ENCODE data around the gene DMBX1. TPM values are rescaled to one million over a fixed set of nuclear protein-coding genes. Genes with fewer than 3 reads are reported as not detected.

Gene DMBX1
- total RNA-seq, 5 donors from 2014 or later (not counting 1 experiment from before 2014, with no cell fraction given): not detected

- H3K4me1 ChIP-seq (ENCODE audit: control insufficient read depth in 1 of 2, extremely low read depth in 1 of 2, insufficient read depth in 2 of 2, low read length in 2 of 2): no peaks in the 10 kb centered on the region
- H3K27ac Mint-ChIP-seq: no peak overlapping the region
- H3K27me3 ChIP-seq (replicated peaks in 1 of 2; ENCODE audit: control insufficient read depth in 2 of 2, extremely low read depth in 1 of 2, insufficient read depth in 2 of 2, low read length in 1 of 2): peaks cover 11 to 66% of the 10 kb centered on the region in 2 experiments
- no peak for ATAC-seq (replicated peaks in 1 of 4)
- no peaks in the 10 kb centered on the region for H3K9me3 Mint-ChIP-seq
- CTCF ChIA-PET: no interaction called here
- DNase-seq: no peak
- no peaks in the 10 kb centered on the region for H3K36me3 ChIP-seq (ENCODE audit: control insufficient read depth in 2 of 2, extremely low read depth in 1 of 2, insufficient read depth in 1 of 2, low read length in 1 of 2)
- peaks cover 23 to 63% of the 10 kb centered on the region in 2 donors for H3K27me3 Mint-ChIP-seq
- H3K4me3 ChIP-seq (ENCODE audit: control insufficient read depth in 1 of 2, extremely low read depth in 1 of 2, low read length in 1 of 2): no peak overlapping the region
- H3K36me3 Mint-ChIP-seq: no peaks in the 10 kb centered on the region
- H3K27ac ChIP-seq (ENCODE audit: low read length): no peak overlapping the region
- POLR2A ChIA-PET: no interaction called here
- WGBS (ENCODE audit: insufficient coverage): 64% methylated on average over 9 of the region's 17 CpGs
- no peaks in the 10 kb centered on the region for H3K9me3 ChIP-seq
- peaks cover 0 to 4% (median 0%) of the 10 kb centered on the region in 3 donors for H3K4me1 Mint-ChIP-seq
- no peak overlapping the region for H3K4me3 Mint-ChIP-seq
Measured at GRCh38 chr1:46479744-46480350, 9.8 kb upstream of the DMBX1 start.

GRCh38 chr1:46480959-46481646, 8.5 kb upstream of the DMBX1 start:
- H3K4me1 Mint-ChIP-seq: peaks cover 0 to 4% (median 0%) of the 10 kb centered on the region in 3 donors
- ChIA-PET POLR2A (no interaction called here), CTCF (interaction anchor here (0.6 to 0.9 kb wide), 3 partner anchors 32 to 61 kb away, joined by 3 to 4 read pairs (median 3); no protein-coding TSS in a partner anchor)
- no peak overlapping the region for H3K27ac ChIP-seq (ENCODE audit: low read length)
- ATAC-seq (replicated peaks in 1 of 4): no peak
- peaks cover 0 to 3% of the 10 kb centered on the region in 2 experiments for H3K4me1 ChIP-seq (ENCODE audit: control insufficient read depth in 1 of 2, extremely low read depth in 1 of 2, insufficient read depth in 2 of 2, low read length in 2 of 2)
- H3K9me3 ChIP-seq: no peaks in the 10 kb centered on the region
- no peak overlapping the region for H3K27ac Mint-ChIP-seq
- H3K27me3 Mint-ChIP-seq: peaks cover 28 to 58% of the 10 kb centered on the region in 2 donors
- no peaks in the 10 kb centered on the region for H3K36me3 Mint-ChIP-seq
- H3K4me3 Mint-ChIP-seq: no peak overlapping the region
- no peaks in the 10 kb centered on the region for H3K36me3 ChIP-seq (ENCODE audit: control insufficient read depth in 2 of 2, extremely low read depth in 1 of 2, insufficient read depth in 1 of 2, low read length in 1 of 2)
- 68% methylated on average over 5 of the region's 7 CpGs for WGBS (ENCODE audit: insufficient coverage)
- peaks cover 11 to 71% of the 10 kb centered on the region in 2 experiments for H3K27me3 ChIP-seq (replicated peaks in 1 of 2; ENCODE audit: control insufficient read depth in 2 of 2, extremely low read depth in 1 of 2, insufficient read depth in 2 of 2, low read length in 1 of 2)
- no peak for DNase-seq
- H3K9me3 Mint-ChIP-seq: no peaks in the 10 kb centered on the region
- no peak overlapping the region for H3K4me3 ChIP-seq (ENCODE audit: control insufficient read depth in 1 of 2, extremely low read depth in 1 of 2, low read length in 1 of 2)

- peaks cover 0 to 3% of the 10 kb centered on the region in 2 experiments for H3K4me1 ChIP-seq (ENCODE audit: control insufficient read depth in 1 of 2, extremely low read depth in 1 of 2, insufficient read depth in 2 of 2, low read length in 2 of 2)
- WGBS (ENCODE audit: insufficient coverage): 57% methylated on average over 3 of the region's 4 CpGs
- Mint-ChIP-seq H3K4me1 (peaks cover 2 to 4% (median 2%) of the 10 kb centered on the region in 3 donors), H3K9me3 (no peaks in the 10 kb centered on the region), H3K27ac (no peak overlapping the region), H3K36me3 (no peaks in the 10 kb centered on the region), H3K4me3 (no peak overlapping the region), H3K27me3 (peaks cover 36 to 67% of the 10 kb centered on the region in 2 donors)
- H3K27ac ChIP-seq (ENCODE audit: low read length): no peak overlapping the region
- no peaks in the 10 kb centered on the region for H3K9me3 ChIP-seq
- ATAC-seq (replicated peaks in 1 of 4) (no peak), DNase-seq (no peak)
- H3K4me3 ChIP-seq (ENCODE audit: control insufficient read depth in 1 of 2, extremely low read depth in 1 of 2, low read length in 1 of 2): no peak overlapping the region
- CTCF ChIA-PET: interaction anchor here in 1 of 2 donors (0.6 kb wide), 1 partner anchor 33 kb away, joined by 4 read pairs; no protein-coding TSS in a partner anchor
- no peaks in the 10 kb centered on the region for H3K36me3 ChIP-seq (ENCODE audit: control insufficient read depth in 2 of 2, extremely low read depth in 1 of 2, insufficient read depth in 1 of 2, low read length in 1 of 2)
- peaks cover 18 to 73% of the 10 kb centered on the region in 2 experiments for H3K27me3 ChIP-seq (replicated peaks in 1 of 2; ENCODE audit: control insufficient read depth in 2 of 2, extremely low read depth in 1 of 2, insufficient read depth in 2 of 2, low read length in 1 of 2)
- POLR2A ChIA-PET: interaction anchor here in 1 of 2 donors (0.6 kb wide), 1 partner anchor 985 kb away, joined by 5 read pairs; no protein-coding TSS in a partner anchor
Measured at GRCh38 chr1:46481961-46482360, 7.7 kb upstream of the DMBX1 start.

DNA sequence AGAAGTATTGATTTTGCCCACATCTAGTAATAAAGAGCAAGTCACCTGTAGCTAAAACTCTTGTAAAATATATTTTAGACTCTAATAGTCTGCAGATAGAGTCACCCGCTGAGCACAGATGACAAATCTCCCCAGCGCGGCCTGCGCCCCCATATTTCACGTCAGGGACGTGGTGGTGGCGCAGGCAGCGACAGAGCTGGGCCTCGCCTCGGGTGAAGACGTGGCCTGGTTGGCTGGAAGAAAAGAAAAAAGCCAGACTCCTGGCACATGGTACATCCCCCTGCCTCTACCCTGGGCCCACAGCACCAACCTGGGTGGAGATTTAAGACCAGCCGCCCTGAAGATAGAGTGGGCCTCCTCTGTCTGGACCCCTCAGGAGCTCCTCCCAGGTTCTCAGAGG, 6.0 kb upstream of the DMBX1 start:
- Histone ChIP-seq H3K4me3 (ENCODE audit: control insufficient read depth in 1 of 2, extremely low read depth in 1 of 2, low read length in 1 of 2) (no peak overlapping the region), H3K27me3 (replicated peaks in 1 of 2; ENCODE audit: control insufficient read depth in 2 of 2, extremely low read depth in 1 of 2, insufficient read depth in 2 of 2, low read length in 1 of 2) (peaks cover 22 to 74% of the 10 kb centered on the region in 2 experiments), H3K27ac (ENCODE audit: low read length) (no peak overlapping the region), H3K9me3 (no peaks in the 10 kb centered on the region), H3K36me3 (ENCODE audit: control insufficient read depth in 2 of 2, extremely low read depth in 1 of 2, insufficient read depth in 1 of 2, low read length in 1 of 2) (no peaks in the 10 kb centered on the region), H3K4me1 (ENCODE audit: control insufficient read depth in 1 of 2, extremely low read depth in 1 of 2, insufficient read depth in 2 of 2, low read length in 2 of 2) (peaks cover 0 to 4% of the 10 kb centered on the region in 2 experiments)
- Mint-ChIP-seq H3K27me3 (peaks cover 41 to 74% of the 10 kb centered on the region in 2 donors), H3K4me1 (peaks cover 4 to 6% (median 4%) of the 10 kb centered on the region in 3 donors), H3K4me3 (no peak overlapping the region), H3K9me3 (no peaks in the 10 kb centered on the region), H3K36me3 (no peaks in the 10 kb centered on the region), H3K27ac (no peak overlapping the region)
- DNase-seq: no peak
- ChIA-PET POLR2A (no interaction called here), CTCF (interaction anchor here in 1 of 2 donors (0.5 kb wide), 1 partner anchor 16 kb away, joined by 3 read pairs; no protein-coding TSS in a partner anchor)
- ATAC-seq (replicated peaks in 1 of 4): no peak
- 97% methylated on average over 7 of the region's 12 CpGs for WGBS (ENCODE audit: insufficient coverage)

GRCh38 chr1:46484783-46485490, 4.7 kb upstream of the DMBX1 start:
- Histone ChIP-seq H3K9me3 (no peaks in the 10 kb centered on the region), H3K27ac (ENCODE audit: low read length) (no peak overlapping the region), H3K27me3 (replicated peaks in 1 of 2; ENCODE audit: control insufficient read depth in 2 of 2, extremely low read depth in 1 of 2, insufficient read depth in 2 of 2, low read length in 1 of 2) (peaks cover 22 to 74% of the 10 kb centered on the region in 2 experiments), H3K4me1 (ENCODE audit: control insufficient read depth in 1 of 2, extremely low read depth in 1 of 2, insufficient read depth in 2 of 2, low read length in 2 of 2) (peaks cover 0 to 16% of the 10 kb centered on the region in 2 experiments), H3K36me3 (ENCODE audit: control insufficient read depth in 2 of 2, extremely low read depth in 1 of 2, insufficient read depth in 1 of 2, low read length in 1 of 2) (no peaks in the 10 kb centered on the region), H3K4me3 (ENCODE audit: control insufficient read depth in 1 of 2, extremely low read depth in 1 of 2, low read length in 1 of 2) (no peak overlapping the region)
- Mint-ChIP-seq H3K4me1 (peaks cover 15 to 18% (median 17%) of the 10 kb centered on the region in 3 donors), H3K4me3 (no peak overlapping the region), H3K9me3 (no peaks in the 10 kb centered on the region), H3K27ac (no peak overlapping the region), H3K27me3 (peaks cover 43 to 77% of the 10 kb centered on the region in 2 donors), H3K36me3 (no peaks in the 10 kb centered on the region)
- WGBS (ENCODE audit: insufficient coverage): 34% methylated on average over 8 of the region's 14 CpGs
- DNase-seq: no peak
- ChIA-PET CTCF (no interaction called here), POLR2A (no interaction called here)
- ATAC-seq (replicated peaks in 1 of 4): no peak

Data from T-cell (primary cell).